GM21526 (cell line): Measurements from ENCODE around the gene CEP83.
"Not testable (repeated sequence)": the region's sequence is repeated elsewhere in the genome, so short reads cannot be mapped to it uniquely, and the experiment has no call there.

Source experiments
- ATAC-seq: cut with Tn5 transposase; IDR thresholded peaks from one replicate; pipeline ENCODE4 v1.9.1; 2021; ENCODE audit warnings: moderate library complexity; ENCODE audit not compliant: unreplicated experiment, low FRiP score

The CEP83 gene

DNA sequence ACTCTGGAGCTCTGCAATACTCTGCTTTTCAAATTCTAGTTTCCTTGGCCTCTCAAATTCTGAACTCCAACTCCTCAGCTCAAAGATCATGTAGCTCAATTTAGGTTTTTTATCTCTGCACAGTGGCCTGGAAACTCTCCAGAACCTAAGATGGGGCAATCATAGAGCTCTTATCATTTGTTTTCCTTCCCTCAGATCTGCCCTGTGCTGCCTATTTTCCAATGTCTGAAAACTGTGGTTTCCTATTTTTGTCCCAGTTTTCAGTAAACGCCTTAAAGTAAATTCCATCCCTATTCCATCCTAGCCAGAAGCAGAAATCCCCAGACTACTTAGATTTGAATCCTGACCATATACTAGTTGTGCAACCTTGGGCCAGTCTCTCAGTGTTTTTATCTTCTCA lies 73.2 kb downstream of the CEP83 start:
- ATAC-seq, result no peak

DNA sequence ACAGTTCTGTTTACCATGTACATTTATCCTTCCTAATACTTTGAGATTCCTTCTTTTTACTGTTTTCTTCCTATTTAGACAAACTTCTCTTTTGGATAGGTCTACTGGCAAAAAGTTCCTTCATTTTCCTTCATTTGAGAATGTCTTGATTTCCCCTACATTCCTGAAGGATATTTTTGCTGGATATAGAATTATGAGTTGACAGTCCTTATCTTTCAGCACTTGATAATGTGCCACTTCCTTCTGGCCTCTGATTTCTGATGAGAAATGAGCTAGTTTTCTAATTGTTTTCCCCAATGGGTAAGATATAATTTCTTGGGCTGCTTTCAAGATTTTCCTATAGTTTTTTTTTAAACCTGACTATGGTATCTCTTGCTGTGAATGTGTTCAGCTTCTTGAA lies 75.6 kb downstream of the CEP83 start:
- no peak for ATAC-seq

DNA sequence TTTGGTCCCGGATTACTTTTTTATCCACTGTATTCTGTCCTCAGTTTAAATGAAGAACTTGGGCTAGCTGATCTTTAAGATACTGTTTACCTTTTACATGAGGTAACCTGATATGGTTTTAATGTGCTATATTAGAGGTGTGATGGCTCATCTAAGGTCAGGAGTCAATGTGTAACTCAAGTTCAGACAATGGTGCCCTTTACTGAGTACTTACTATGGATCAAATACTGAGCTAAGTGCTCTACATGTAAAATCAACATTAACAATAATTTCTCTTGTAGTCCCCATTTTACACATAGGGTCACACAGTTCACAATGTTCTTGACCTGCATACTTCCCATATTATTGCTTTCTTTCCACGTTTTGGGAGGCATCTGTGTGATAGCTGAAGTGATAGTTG lies 79.2 kb downstream of the CEP83 start:
- no peak for ATAC-seq

DNA sequence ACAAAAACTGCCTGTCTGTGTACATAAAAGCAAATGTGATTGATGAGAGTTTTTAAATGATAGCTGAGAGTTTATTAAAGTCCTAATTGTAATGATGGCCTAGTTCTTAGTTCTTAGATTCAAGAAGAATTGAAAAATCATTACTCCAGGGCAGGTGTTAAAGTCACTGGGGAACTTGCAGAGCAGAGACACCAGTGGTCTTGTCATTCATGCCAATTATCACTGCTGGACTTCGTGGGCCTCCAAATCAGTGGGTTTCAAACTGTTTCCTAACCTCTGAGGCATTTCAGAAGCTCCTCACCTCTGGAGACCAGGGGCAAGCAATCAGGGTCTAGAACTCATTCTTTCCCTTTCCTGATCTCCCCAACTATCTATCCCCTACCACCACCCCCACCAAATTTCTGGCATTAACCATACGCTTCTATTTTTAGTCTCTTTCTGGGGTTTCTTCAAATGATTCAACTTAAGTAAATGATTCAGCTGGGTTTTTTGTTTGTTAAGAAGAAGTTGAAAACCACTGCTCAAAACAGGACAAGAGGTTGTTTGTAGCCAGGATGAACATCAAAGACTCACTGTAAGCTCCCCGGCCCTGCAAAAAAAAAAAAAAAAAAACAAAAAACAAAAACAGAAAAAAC lies 80.1 kb downstream of the CEP83 start:
- no peak for ATAC-seq

GRCh38 chr12:94377599-94377998 lies 82.1 kb downstream of the CEP83 start:
- no peak for ATAC-seq

DNA sequence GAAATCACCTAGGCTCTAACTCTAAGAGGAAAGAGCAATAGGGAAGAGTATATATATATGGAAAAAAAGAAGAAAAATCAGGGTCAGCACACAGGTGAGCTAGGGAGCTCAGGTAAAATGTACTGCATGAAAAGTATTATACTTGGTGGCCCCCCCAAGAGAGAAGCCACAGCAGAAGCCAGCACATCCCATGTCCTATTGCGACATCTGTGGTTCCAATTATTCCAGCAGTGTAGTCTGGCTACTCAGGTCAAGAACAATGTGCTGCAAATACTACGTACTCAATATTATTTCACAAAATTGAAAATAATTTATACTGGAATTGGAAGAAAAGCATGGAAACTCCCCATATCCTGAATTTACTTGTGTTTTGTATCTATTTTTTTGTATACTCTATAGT lies 85.5 kb downstream of the CEP83 start:
- ATAC-seq, result no peak

DNA sequence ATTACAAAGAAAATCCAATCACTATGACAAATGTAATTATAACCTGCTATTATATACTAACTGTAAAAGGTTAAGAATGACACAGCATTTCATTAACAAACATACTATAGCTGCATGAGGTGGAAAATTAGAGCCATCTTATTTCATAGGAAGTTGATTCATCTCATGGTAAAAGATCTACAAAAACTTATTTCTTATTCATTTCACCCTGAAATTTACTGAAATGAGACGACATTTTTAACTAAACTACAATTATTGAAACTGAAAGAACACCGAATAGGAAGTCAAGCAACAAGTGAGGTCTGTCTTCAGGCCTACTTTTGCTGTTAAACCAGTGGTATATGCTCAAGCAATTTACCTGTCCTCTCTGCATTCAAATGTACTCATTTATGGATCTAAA lies 87.2 kb downstream of the CEP83 start:
- ATAC-seq, result no peak

- ATAC-seq, result no peak
Observed at GRCh38 chr12:94362653-94363052, 97.0 kb downstream of the CEP83 start.

GRCh38 chr12:94359761-94360160 lies 99.9 kb downstream of the CEP83 start:
- ATAC-seq, result no peak

DNA sequence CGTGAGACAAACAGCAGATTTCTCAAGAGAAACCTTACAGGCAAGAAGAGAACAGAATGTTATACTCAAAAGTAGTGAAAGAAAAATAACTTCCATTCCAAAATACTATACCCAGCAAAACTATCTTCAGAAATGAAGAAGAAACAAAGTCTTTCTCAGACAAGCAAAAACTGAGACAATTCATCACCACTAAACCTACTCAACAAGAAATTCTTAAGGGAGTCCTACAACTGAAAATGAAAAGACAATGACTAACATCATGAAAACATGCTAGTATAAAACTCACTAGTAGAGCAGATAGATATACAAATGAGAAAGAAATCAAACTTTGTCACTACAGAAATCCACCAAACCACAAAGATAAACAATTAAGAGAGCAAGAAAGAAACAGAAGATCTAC lies 106.5 kb downstream of the CEP83 start:
- ATAC-seq, result no peak

DNA sequence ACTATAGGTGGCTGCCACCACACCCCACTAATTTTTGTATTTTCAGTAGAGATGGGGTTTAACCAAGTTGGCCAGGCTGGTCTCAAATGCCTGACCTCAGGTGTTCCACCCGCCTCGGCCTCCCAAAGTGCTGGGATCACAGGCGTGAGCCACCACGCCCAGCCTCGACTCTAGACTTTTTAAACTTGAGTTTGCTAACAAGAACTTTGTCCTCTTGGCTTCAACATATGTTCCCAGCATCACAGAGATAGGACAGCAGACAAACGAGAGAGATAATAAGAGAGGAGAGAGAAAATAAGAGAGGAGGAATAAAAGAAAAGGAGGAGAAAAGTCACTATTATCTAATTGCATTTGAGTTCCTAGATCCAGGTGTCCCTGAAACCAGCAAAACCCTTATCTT lies 119.1 kb downstream of the CEP83 start:
- no peak for ATAC-seq

DNA sequence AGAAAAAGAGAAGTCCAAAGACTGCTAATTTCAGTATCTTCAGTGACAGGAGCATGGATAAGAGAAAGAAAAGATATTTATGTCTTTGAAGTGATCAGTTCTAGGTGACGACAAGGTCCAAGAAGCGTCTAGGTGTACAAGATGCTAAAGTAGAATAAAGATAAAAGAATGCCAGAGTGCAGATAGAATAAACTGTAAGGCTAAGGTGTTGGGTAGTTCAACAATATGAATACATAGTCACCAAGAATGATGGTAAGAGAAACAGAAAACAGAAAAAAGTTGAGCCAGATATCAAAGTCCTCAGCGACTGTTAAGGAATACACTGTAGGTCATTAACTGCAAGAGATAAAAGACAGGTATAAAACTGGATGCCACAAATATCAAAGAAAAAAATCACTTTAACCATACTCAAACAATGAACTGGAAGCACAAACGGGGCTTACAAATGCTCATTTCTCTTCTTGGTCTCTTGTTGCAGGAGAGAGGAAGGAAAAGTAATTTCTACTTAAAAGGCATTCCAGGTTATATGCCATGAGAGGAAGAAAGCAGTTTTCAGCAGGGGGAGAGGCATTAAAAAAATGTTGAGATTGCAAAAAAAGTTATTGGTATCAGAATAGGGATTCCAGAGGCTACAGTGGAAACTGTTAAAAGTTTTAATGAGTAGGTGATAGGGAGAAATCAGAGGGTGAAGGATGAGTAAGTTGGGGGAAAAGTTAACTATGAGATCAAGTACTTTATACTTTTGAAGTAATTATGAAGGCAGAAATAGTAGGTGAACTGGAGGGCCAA lies 121.5 kb downstream of the CEP83 start:
- ATAC-seq, result no peak

- ATAC-seq, result no peak
Observed at GRCh38 chr12:94336211-94336925, 123.3 kb downstream of the CEP83 start.

DNA sequence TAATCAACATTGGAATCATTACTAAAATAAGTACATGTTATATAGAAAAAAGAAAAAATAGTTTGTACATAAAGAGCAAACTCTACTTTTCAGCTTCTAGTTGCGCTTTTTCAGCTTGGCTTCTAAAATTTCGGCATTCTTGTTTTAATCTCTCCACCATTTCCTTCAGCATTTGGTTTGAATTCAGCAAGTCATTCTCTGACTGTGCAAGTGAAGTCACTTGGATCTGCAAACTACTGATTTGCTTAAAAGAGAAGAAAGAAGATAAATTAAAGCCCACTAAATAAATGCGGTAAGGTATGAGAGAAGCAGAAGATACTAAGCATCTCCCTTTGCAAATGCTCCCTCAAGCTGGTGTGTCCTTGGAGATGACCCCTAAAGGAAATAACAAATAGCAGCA lies 126.3 kb downstream of the CEP83 start:
- ATAC-seq, result no peak

DNA sequence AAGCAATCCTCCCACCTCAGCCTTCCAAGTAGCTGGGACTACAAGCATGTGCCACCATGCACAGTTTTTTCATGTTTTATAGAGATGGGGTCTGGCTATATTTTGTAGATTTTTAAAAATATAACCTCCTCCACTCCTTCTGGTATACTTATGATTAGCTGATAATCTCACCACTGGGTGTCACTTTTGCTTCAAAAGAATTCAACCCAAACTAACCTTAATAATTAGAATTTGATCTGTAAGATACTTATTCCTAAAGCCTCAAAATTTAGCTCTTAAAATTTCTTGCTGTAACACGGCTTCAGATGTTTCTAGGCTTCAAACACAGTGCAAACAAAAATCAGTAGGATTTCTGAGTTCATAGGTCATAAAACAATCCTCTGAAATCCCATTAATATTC lies 130.3 kb downstream of the CEP83 start:
- ATAC-seq, result no peak

GRCh38 chr12:94327809-94328208 lies 131.9 kb downstream of the CEP83 start:
- no peak for ATAC-seq

DNA sequence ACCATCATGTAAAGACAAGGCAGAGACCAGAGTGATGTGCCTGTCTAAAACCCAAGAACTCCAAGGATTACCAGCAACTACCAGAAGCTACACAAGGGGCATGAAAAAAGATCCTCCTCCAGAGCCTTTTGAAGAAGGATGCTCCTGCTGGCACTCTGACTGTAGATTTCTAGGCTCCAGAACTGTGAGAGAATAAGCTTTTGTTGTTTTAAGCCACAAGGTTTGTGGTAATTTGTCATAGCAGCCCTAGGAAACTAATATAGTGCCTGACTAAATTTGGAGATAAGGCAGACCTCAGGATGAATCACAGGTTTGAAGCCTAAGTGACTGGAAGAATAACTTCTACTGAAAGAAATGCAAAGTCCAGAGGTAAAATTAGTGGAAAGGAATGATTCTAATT lies 132.9 kb downstream of the CEP83 start:
- ATAC-seq, result no peak

DNA sequence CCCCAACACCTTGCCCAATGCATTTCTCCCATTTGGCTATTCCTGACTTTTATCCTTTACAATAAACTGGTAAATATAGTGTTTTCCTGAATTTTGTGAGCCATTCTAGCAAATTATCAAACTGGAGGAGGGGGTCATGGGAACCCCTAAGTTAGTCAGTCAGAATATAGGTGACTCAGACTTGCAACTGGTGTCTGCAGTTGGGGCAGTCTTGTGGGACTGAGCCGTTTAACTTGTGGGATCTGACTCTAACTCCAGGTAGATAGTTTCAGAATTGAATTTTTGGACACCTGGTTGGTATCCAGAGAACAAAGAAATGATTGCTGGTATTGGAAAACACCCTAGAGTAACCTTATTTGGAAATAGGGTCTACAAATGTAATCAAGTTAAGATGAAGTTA lies 133.4 kb downstream of the CEP83 start:
- ATAC-seq, result no peak

DNA sequence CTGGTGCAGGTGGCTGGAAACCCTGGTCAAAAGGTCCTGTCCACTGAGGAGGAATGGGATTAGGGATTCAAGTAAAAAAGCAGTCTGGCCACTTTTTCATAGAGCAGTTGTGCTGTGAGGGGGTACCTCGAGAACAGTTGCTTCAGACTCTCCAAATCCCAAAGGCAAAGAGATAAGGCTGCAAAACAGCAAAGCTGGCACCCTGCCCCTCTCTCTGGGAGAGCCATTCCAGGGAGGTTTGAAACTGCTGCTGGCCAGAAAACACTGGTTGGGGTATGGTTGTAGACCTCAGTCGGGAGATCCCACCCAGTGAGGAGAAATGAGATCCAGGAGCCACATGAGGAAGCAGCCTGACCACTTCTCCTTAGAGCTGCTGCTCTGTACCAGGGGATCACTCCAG lies 137.3 kb downstream of the CEP83 start:
- no peak for ATAC-seq

GRCh38 chr12:94320109-94320508 lies 139.6 kb downstream of the CEP83 start:
- no peak for ATAC-seq

DNA sequence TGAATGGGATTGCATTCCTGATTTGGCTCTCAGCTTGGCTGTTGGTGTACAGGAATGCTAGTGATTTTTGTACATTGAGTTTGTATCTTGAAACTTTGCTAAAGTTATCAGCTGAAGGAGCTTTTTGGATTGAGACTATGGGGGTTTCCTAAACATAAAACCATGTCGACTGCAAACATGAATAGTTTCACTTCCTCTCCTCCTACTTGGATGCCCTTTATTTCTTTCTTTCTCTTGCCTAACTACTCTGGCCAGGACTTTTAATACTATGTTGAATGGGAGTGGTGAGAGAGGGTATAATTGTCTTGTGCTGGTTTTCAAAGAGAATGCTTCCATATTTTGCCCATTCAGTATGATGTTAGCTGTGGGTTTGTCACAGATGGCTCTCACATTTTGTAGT lies 141.5 kb downstream of the CEP83 start:
- peak; percentile 53 for ATAC-seq

DNA sequence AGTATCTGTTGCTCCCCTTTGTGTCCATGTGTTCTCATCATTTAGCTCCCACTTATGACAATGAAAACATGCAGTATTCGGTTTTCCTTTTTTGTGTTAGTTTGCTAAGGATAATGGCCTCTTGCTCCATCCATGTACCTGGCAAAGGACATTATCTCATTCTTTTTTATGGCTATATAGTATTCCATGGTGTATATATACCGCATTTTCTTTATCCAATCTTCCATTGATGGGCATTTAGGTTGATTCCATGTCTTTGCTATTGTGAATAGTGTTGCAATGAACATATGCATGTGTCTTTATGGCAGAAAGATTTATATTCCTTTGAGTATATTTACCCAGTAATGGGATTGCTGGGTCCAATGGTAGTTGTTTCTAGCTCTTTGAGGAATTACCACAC lies 143.1 kb downstream of the CEP83 start:
- ATAC-seq, result not testable (repeated sequence)
